Activated CD4-positive, alpha-beta T cell treated with anti-CD3 and anti-CD28 coated beads for 24 hours (primary cell): ENCODE results near the gene UCK1.

Experiments
- DNase-seq, 2 donors: peaks; one replicate each; pipeline ENCODE4 v3.0.0-alpha.2; 2020; ENCODE audit warnings: low read depth in 2 of 2

UCK1 gene

DNA sequence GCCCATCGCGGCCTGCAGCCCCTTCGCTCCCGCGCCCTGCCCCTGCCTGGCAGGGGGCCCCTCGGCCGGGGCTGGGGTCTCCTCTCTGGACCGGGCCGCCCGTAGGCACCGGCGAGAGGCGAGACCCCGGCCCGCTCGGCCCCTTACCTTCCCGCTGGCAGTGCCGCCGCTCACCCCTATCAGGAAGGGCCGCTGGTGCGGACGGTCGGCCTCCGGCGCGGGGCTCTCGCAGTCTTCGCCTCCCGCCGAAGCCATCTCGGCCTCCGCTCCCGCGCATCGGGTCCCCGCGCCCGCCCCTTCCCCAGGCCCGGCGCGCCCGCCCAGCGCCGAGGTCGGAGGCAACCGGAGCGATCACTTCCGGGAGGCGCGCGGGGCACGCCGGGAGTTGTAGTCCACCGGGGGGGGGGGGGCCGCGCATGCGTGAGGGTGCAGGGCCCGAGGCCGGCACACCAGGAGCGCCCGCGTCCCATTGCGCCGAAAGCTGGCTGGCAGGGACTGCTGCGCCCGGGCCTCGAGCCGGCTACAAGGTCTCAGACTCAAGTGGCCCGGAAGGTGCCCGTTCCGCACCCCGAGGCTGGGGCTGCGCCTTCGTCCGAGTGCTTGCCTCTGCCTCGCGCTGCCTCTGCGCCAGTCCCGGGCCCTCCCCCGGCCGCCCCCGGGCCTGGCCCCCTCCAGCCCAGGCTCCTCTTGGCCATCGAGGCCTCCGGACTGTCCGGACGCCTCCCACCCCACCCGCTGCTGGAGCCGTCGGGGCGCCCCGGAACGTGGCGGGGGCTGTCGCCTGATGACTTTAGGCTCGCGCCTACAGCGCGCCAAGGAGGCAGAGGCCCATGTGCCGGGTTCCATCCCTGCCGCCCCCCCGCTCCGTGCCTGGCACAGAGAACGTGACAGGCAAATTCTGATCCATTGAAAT is at the start of gene UCK1:
Gene UCK1, minus strand, starts transcription at position 344 of the 913 bp plus-strand sequence. Its CDS starts 89 bp downstream, at position 255.
- peak; percentile 62 to 65 for DNase-seq

DNA sequence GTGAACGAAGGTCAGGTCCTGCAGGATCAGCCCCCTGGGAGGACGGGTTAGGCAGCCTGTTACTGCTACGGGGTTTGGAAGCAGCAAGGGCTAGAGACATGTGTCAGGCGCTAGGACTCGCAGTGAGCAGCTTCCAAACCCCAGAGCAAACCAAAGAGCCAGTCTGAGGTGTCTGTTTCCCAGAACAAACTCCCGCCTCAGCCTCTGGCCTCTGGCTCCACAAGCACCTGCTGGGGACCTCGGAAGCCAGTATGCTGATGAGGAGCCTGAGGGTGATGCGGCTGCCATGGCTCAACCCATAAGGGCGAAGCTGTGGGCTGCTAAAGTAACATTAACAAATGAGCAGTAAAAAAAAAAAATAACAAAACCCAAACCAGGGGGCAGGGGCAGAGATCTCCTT is 49.3 kb upstream of the UCK1 start:
- no peak for DNase-seq

DNA sequence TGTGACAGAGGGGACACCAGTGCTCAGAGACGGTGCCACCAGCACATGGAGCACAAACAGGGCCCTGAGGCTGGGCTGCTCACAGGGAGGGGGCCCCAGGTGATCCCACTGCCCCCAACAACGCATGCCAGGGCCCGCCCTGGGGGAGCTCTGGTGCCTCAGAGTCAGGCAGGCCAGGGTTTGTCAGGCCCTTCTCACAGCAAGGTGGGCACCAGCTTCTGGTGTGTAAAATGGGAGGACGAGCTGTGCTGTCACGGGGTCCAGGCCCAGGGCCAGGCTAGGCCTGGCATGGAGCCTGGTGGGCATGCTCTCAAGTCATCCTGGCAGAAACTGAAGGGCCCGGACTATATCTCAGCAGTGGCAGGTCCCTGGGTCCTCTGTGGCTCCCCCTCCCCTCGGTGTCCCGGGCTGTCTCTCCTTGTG is 48.7 kb upstream of the UCK1 start:
- DNase-seq, result no peak

DNA sequence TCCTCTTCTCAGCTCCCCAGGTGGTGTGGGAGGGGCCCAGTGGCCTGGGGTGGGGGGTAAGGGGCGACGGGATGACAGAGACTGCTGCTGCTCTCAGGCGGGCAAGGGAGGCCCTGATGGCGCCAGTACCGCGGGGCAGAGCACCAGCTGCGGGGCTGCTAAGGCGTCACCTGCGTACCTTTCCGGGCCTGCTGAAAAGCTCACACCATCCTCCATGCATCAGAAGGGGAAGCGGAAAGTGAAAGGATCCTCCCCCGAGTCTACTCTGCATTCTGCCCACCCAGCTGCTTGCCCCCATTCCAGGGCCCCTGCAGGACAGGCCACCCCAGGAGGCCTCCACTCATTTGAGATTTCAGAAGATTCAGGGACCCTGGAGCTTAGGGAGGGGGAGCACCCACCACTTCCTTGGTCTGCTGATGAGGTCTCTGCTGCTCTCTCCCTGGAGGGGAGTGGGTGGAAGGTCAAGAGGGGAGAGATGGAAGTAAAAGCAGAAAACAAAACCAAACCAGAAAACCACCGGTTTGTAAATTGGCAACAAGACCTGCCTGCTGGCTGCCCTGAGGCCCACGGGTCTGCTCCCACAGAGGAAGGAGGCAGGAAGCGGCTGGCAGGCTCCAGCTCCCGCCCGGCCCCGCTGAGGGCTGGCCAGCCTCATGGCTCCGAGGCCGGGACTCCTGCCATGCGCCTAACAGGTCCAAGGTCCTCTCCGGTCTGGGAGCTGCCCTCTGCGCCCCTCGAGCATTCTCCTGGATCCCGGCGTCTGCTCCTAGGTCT is 47.9 kb upstream of the UCK1 start:
- DNase-seq, result peak in 1 of 2 donors; percentile 22

DNA sequence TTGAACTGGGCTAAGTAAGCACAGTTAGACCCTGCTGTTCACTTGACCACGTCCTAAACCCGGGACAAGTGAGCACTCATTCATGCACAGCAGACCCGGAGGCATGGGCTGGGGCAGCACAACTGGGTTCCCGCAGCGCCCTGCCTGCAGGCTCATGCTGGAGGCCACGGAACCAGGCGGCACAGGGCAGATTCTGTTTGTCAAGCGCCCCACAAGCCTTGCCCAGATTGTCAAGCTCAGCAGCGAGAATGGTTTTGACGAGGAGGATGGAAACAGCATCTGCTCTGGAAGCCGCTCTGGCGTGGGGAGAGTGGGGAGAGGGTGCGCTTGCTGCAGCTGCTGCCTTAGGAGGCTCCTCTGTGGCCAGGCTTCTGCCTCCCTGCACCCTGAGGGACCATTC is 47.0 kb upstream of the UCK1 start:
- DNase-seq, result no peak

DNA sequence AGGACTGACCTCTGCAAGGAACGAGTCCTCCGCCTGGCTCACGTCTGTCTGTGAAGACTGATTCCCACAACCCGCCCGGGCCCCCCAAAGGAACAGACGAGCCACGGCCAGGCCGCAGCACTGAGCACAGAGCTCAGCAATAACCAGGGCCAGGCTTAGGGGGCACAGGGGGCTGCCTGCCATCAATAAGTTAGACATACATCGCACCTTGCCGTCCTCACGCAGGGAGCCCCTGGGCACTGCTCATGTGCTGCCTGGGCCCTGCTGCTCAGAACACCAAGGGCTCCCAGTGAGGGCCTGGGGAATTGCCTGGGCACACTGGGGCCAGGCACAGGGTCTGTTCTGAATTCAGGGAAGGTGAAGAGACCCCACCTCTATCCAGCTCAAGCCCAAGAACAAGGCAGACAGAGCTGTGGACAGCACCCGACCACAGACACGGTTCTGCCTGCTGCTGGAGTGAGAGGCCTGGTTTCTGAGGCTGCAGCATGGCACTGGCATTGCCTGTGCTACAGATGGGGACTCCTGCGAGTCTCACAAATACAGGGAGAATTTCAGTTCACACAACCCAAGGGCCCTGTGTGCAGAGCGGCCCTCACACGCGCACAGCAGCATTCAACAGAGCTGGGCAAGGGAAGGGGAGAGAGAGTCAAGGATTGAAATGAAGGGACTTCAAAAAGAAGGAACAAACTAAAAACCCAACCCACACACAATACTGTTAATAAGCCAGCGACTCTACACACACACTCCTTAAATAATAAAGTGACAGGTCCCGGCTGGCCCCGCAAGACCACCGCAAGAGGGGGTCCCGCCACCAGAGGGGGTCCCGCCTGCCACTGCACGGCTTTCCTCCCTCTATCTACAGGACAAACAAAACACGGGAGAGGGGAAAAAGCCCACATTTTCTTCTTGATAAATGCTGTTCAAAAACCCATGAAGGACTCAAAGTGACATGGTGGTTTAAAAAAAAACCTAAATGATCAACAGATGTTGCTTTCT is 46.2 kb upstream of the UCK1 start:
- no peak for DNase-seq

DNA sequence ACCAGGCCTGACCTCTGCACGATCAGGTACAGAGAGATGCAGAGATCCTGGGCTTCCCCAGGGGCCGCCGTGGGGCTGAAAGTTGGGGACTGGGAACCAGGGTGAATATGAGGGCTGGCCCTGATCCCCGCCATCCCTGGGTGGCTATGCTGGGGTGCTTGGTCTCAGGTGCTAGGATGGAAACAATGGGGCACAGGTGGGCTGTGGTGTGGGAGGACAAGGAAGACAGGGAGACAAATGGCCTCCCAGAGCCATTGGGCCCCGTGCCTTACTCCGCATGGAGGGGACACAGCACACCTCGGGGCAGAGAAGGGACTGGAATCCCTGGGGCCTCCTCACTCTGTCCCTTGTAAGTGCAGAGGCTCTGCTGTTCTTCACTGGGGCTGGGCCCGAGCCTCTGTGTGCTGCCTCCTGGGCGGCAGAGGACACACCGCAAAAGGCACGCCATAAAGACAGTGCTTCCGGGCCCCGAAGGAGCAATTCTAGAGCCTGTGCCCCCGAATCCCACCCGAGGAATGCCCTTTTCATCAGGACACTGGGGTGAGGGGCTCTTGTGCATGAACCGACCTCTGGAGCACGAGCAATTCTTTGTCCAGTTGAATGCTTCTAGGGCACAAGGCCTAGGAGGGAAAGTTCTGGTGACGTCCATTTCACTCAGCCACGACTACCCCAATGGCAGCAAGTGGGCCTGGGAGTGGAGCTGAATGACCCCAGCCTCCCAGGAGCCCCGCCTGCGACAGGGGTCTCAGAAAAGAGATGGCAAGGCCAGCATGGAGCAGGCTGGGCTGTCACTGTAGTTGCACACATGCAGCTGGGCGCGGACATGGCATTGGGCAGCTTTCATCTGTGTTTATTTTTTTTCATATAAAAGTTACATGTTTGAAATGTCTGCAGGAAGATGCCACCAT is 45.1 kb upstream of the UCK1 start:
- no peak for DNase-seq

DNA sequence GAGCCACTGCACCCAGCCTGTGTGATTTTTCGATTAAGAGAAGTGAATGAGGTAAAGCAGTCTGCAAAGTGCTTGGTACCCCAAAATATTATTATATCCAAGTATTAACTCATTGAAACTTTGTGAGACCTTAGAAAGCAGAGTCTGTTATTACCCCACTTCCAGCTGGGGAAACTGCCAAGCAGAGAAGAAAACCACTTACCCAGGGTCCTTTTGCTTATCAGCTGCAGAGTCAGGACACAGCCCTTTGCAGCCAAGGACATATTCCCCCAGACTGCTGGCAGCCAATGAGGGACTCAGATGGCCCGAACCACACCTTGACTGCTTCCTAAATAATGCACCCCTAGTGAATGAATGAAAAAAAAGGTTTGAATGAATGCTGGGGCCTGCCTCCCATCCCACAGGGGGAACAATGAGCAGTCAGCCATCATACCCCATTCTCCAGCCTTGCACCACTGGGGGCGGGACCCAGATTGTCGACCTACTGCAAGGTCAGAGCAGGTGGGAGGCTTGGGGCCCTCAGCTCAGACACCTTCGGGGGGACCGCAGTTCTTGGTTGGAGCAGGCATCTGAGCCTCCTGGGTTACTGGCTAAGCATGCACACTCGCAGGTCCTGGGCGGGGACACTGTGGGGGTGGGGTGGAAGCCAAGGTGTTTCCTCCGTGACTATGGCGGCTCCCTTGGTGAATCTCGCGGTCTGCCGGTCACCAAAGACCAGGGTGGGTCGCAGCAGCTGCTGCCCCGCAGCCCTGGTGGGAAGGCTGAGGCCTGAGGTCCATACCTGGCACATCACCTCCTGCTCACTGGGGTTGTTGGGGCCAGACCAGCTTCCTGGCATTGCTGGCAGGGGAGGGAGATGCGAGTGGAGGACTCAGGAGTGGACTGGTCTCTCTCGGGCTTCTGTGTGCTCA is 43.9 kb upstream of the UCK1 start:
- no peak for DNase-seq

DNA sequence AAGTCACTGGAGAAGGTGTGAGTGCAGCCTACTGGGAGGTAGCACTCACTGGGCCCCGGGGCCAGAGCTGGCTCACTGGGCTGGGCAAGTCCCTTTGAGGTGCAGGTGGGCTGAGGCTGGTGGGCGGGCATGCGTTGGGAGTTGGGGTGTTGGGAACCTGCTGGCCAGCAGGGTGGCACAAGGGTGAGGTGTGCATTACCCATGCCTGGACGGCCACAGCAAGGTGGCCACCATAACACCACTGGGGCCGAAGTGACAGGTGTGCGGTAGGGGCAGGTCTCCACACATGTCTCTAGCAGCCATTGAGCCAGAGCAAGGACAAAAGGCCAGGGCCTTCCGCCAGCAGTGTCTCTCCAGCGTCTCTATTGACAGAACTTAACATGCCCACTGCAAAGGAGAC is 36.8 kb upstream of the UCK1 start:
- no peak for DNase-seq

DNA sequence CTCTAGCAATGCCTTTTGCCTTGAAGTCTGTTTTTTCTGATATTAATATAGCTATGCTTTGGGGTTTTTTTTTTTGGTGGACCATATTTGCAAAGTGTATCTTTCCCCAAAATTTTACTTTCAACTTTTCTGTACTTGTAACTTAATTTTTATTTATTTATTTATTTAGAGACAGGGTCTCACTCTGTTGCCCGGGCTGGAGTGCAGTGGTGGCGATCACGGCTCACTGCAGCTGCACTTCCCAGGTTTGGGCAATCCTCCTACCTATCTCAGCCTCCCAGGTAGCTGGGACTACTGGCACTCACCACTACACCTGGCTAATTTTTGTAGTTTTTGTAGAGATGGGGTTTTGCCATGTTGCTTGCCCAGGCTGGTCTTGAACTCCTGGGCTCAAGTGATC is 35.1 kb upstream of the UCK1 start:
- no peak for DNase-seq

DNA sequence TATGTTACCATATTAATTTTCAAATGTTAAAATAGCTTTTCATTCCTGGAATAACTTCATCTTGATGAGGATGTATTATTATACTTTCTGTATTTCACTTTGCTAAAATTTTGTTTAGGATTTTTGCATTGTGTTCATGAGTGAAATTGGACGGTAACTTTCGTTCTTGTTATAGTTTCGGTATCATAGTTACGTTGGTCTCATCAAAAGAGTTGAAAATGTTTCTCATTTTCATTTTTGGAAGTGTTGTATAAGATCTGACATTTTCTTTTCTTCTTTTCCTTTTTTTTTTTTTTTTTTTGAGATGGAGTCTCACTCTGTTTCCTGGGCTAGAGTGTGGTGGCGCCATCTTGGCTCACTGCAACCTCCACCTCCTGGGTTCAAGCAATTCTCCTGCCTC is 34.3 kb upstream of the UCK1 start:
- DNase-seq, result no peak

DNA sequence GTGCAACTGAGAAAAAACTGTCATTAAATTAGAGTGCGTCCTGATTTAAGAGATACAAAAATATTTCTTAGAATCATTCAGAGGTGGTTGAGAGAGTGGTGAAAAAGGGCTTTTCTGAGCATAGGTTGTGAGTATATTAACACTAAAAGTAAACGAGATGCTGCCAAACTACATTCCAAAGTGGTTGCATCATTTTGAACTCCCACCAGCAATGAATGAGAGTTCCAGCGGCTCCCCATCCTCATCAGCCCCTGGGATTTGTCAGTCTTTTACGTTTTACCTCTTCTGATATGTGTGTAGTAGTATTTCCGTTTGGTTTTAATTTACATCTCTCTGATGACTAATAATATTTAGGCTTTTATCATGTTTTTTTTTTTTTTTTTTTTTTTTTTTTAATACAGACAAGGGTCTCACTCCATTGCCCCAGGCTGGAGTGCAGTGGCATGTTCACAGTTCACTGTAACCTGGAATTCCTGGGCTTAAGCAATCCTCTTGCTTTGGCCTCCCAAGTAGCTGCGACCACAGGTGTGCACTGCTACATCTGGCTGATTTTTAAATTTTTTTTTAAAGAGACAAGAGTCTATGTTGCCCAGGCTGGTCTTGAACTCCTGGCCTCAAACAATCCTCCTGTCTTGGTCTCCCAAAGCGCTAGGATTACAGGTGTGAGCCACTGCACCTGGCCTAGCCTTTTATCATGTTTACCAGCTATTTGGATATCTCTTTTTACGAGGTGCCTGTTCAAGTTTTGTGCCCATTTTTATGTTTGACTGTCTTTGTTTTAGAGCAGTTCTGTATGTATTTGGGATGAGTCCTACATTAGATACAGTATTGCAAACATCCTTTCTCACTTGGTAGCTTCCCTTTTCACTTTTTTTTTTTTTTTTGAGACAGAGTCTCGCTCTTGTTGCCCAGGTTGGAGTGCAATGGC is 31.2 kb upstream of the UCK1 start:
- DNase-seq, result no peak

DNA sequence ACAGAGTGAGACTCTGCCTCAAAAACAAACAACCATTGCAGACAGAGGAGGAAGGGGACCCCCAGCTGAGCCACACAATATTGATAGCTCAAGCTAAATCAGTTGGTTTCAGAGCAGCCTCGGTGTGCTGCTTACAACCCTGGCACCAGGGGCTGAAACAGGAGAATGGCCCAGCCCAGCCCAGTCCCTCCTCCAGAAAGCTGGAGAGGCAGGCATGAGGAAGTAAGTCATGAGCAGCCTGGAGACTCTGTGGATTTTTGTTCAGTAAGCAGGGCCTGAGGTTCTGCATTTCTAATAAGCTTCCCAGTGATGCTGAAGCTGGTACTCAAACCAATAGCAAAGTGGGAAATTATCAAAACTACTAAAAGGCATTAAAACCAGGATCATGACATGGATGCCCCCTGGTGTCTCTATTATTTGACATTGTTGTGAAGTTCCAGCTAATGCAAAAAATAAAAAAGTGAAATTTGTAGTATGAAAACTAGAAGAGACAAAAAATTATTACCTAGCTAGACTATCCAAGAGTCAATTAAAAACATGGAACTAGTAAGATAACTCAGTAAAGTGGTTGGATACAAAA is 28.4 kb upstream of the UCK1 start:
- no peak for DNase-seq

DNA sequence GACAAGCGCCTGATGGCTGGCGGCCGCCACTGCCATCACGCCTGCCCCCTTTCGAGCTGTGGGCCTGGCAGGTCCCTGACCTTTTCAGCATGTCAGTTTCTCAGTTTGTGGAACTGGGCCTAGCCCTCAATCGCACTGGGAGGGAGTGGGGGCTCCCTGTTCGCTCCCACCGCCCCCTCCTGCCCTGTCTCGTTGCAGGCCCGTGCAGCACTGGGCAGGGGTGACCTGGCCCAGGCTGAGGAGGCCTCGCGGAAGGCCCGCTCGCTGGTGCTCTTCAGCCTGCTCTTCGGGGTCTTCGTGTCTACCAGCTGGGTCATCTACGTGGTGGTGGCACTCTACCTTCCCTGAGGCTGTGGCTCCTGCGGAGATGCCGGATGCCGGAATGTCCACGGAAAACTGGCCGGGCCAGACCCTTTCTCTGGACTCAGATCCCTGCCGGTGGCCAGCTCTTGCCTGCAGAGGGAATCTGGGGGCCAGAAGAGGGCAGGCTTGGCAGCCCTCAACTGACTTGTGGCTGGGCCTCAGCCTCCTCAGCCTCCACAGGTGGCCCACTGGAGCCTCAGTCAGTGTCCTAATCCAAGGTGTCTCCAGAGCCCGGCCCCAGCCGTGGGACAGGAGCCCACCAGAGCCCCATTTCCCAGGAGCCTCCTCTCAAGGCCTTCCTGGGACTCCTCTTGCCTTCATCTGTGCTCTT is 26.9 kb upstream of the UCK1 start:
- DNase-seq, result no peak

DNA sequence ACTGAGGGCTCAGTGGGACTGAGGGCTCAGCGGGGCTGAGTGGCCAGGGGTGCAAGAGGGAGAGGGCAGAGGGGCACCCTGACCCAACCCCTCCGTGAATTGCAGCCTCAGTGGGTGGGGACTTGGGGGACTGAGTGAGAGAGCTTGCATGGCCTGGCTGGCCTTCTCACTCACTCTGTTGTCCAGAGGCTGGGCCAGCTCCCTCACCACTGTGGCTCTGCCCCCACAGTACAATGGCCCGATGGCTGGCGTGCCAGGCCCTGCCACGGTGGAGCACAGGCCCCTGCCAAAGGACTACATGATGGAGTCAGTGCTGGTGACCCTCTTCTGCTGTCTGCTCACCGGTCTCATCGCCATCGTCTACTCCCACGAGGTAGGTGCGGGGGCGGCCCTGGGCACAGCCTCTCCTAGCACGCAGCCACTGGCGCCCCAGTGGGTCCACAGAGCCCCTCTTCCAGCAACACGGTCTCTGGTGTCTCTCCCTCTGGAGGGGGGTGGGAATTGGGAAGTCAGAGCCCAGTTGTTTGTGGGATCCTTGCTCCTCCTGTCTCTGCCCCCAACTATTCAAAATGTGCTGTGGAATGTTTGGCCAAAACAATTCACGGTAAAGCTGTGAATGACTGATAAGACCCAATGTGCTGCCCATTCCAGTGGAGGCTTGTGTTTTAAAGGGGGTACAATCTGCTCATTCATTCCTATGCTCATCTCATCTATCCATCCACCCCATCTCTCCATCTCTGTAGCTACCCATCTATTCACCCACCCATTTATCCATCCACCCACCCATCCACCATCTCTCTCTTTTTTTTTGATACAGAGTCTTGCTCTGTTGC is 25.0 kb upstream of the UCK1 start:
- DNase-seq, result no peak

DNA sequence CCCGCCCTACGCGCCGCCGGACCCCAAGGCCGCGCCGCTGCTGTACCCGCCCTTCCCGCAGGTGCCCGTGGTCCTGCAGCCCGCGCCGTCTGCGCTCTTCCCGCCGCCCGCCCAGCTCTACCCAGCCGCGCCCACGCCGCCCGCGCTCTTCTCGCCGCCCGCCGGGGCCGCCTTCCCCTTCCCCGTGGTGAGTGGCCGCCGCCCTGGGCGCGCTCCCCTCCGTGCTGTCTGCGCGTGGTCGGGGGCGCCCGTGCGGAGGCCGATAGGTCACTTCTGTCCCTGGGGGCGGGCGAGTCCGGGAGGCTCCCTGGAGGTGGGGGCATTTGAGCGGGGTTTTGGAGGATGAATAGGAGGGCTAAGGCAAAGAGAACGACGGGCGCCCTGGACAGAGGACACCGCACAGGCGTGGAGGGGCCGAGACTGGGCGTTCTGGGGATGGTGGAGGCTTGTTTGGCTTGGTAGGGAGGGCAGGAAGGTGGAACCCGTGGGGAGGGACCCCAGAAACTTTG is 23.8 kb upstream of the UCK1 start:
- no peak for DNase-seq
